Activated CD4-positive, alpha-beta T cell treated with anti-CD3 and anti-CD28 coated beads for 4 hours (primary cell): ENCODE results near the gene MEST.
"Not testable (repeated sequence)": the region's sequence is repeated elsewhere in the genome, so short reads cannot be mapped to it uniquely, and the experiment has no call there.

Experiments used
- DNase-seq, 2 donors: peaks; one replicate each; pipeline ENCODE4 v3.0.0-alpha.2; 2020

The MEST gene

DNA sequence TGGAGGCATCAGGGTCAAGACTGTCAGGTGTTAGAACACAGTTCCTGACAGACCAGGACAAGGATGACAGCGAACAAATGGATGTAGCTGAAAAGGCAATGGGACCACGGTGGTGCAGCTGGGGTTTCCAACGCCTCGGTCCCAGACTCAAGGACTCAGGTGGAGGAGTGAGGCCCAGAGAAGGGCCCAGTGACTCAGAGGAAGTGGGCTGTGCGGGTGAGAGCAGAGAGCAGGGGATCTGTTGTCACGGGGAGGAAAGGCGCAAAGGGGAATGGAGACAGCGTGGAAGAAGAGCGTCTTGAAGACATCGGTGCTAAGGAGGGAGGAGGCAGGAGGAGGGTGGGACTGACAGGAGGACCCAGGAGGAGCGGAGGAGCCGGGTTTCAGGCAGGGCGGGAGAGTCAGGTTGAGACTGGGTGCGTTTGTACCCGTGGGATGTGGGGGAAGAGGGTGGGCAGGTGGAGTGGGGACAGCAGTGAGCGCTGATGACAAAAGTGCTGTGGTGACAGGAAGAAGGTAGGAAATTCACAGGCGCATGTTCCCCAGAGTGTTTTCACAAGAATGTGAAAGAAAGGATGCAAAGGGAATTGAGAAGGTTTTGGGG, 36.0 kb downstream of the MEST start:
- not testable (repeated sequence) for DNase-seq

DNA sequence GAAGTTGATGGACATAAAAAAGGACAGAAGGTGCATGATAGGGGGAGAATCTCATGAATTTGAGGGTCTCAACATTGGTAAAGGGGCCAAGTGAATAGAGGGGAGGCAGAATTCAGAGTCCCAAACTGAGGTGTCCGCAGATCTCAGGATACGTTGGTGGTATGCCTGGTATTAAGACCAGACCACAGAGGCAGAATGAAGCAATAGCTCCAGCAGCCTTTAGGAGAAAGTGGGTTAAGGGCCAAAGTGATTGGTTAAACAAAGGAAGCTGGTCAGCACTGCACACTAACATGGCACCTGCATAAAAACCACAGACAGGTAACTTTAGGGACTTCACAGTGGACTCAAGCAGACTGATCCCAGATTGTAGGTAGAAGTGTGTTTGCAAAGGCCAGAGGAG, 37.5 kb downstream of the MEST start:
- DNase-seq, result no peak

DNA sequence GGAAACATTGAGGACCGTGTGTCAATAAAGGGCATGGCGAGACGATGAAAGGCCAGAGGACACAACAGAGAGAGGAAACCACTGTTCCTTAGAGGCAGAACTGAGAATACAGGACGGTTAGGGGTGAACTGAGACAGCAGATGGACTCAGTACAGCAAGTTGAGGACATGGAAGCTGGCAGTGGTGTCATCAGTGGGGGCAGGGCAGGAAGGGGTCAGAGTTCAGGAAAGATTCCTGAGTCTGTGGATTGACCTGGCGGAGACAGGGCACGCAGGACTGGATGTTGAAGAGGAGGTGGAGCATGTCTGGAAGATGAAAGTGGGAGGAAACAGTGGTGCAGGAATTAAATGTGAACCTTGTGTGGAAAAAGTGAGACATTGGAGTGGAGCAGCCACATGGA, 46.0 kb downstream of the MEST start:
- DNase-seq, result not testable (repeated sequence)

- DNase-seq, result not testable (repeated sequence)
Observed at GRCh38 chr7:130541287-130541686, 49.4 kb downstream of the MEST start.

- not testable (repeated sequence) for DNase-seq
Observed at GRCh38 chr7:130542297-130542696, 50.4 kb downstream of the MEST start.

DNA sequence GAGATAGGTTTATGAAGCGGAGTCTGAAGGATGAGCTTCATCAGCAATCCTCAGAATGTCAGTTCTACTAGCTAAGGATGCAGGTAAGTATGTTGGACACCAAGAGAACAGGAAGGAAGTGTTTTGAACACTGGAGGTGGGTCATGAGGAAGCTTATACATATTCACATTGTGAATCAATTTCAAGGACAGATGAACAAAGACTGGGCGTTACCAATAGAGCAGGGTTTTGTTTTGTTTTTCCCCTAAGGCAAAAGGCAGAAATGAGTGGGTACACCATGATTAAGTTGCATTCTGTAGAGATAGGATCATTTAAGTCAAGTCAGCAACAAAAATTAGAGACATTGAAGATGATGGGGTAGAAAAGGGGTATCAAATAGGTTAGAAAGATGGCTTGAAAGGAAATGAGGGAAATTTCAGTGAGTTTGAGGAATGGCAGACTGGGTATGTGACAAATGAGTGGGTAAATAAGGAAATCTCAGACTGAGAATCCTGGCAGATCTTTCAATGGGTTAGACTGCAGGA, 51.7 kb downstream of the MEST start:
- no peak for DNase-seq

GRCh38 chr7:130544356-130544755, 52.5 kb downstream of the MEST start:
- no peak for DNase-seq

GRCh38 chr7:130553398-130554029, 61.6 kb downstream of the MEST start:
- DNase-seq, result no peak

DNA sequence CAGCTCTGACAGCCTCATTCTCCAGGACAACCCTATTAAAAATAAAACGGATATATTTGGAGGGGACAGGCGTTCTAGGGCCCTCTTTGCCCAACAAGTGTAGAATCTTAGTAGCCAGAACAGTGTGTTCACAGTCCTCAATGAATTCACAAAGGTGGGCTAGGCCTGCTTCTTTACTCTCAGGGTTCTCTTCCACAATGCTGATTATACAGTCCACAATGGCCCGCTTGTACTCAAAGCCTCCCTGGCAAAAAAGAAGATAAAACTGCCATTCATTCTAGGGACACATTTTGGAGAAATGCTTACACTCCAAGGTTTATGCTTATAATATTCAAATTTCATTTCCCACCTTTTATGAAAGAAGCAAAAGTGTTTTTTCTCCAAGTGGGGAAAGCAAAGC, 62.6 kb downstream of the MEST start:
- DNase-seq, result no peak
